H1 (cell line): ENCODE data around the gene SORL1-AS1.

ENCODE experiments used
- CBX5 ChIP-seq: fragments of 300-800, 300-1000 bp; sonication (generic); IDR thresholded peaks from 2 replicates; pipeline ENCODE4 v1.7.1; 2016; ENCODE audit warnings: antibody characterized with exemption, low read length, low read depth
- CHD7 ChIP-seq: fragments of 300-600 bp; sonication (generic); IDR thresholded peaks from 2 replicates; pipeline ENCODE4 v1.7.1; 2012; ENCODE audit warnings: low read length, moderate library complexity, mild to moderate bottlenecking, inconsistent platforms; ENCODE audit not compliant: insufficient replicate concordance
- CTCF ChIP-seq, 3 experiments: IDR thresholded peaks; 1 replicate in 2 of 3; 2 replicates in 1 of 3; pipeline versions ENCODE4 v1.5.1 to v1.6.1; 2011; ENCODE audit warnings: low read length in 3 of 3, mild to moderate bottlenecking in 3 of 3, inconsistent platforms in 2 of 3, low read depth in 1 of 3, moderate library complexity in 1 of 3; ENCODE audit not compliant: insufficient read depth in 1 of 3; ENCODE audit errors: control extremely low read depth in 1 of 3
- KDM5A ChIP-seq: fragments of 200-600 bp; IDR thresholded peaks from 2 replicates; pipeline ENCODE4 v1.7.1; 2012; ENCODE audit warnings: mild to moderate bottlenecking, low read length, inconsistent platforms, mixed read lengths
- NRF1 ChIP-seq: IDR thresholded peaks from 2 replicates; pipeline ENCODE4 v1.6.1; 2011; ENCODE audit warnings: mild to moderate bottlenecking, low read depth, low read length, improper control_type of control experiment
- TAF7 ChIP-seq: optimal IDR thresholded peaks from 2 replicates; pipeline ENCODE3; 2011; ENCODE audit warnings: low read depth, mild to moderate bottlenecking, inconsistent platforms, low read length, moderate library complexity, borderline replicate concordance

Gene SORL1-AS1

GRCh38 chr11:121448011-121448410, 4.8 kb downstream of the SORL1-AS1 start (continued):
- TF ChIP-seq CHD7 (no peak), NRF1 (no peak), TAF7 (no peak), KDM5A (no peak), CBX5 (no peak), CTCF (IDR thresholded peaks at IDR 0.05; ENCODE audit: control extremely low read depth in 1 of 3, insufficient read depth in 1 of 3, low read depth in 1 of 3, low read length in 3 of 3) (no peak)
